Esophagus (tissue), 2 donors: ENCODE measurements around the gene TMEM165. TPM values are rescaled to one million over a fixed set of nuclear protein-coding genes. Genes with fewer than 3 reads are reported as not detected.

Source experiments
- H3K27ac ChIP-seq, 2 donors: one replicate each; pipeline ENCODE4 v1.5.1; 2013; ENCODE audit warnings: low read depth in 2 of 2, mild to moderate bottlenecking in 2 of 2, inconsistent platforms in 1 of 2, low read length in 1 of 2, moderate library complexity in 1 of 2
- H3K27me3 ChIP-seq, 2 donors: one replicate each; pipeline ENCODE4 v1.6.1; 2013; ENCODE audit warnings: low read length in 2 of 2, control low read depth in 1 of 2, mild to moderate bottlenecking in 1 of 2; ENCODE audit not compliant: insufficient read depth in 2 of 2, control insufficient read depth in 1 of 2
- H3K36me3 ChIP-seq, 2 donors: one replicate each; pipeline ENCODE4 v1.6.1; 2013; ENCODE audit warnings: low read length in 1 of 2; ENCODE audit not compliant: control insufficient read depth in 2 of 2, insufficient read depth in 2 of 2
- H3K4me1 ChIP-seq, 2 donors: one replicate each; pipeline ENCODE4 v1.6.1; 2013; ENCODE audit warnings: low read length in 1 of 2; ENCODE audit not compliant: control insufficient read depth in 2 of 2, insufficient read depth in 2 of 2
- H3K4me3 ChIP-seq, 2 donors: one replicate each; pipeline ENCODE4 v1.5.1; 2013; ENCODE audit warnings: low read length in 2 of 2, mild to moderate bottlenecking in 2 of 2, low read depth in 1 of 2, moderate library complexity in 1 of 2
- H3K9me3 ChIP-seq, 2 donors: one replicate each; pipeline ENCODE4 v1.6.1; 2013; ENCODE audit warnings: mild to moderate bottlenecking in 2 of 2, low read depth in 1 of 2, low read length in 1 of 2, moderate library complexity in 1 of 2; ENCODE audit not compliant: control insufficient read depth in 2 of 2, insufficient read depth in 1 of 2
- WGBS, 2 donors: extraction: QIAGEN DNeasy Blood & Tissue Kit; methylation state at CpG; one replicate each; pipeline ENCODE4 v1.1.7; 2013; 5-methylcytosine and 5-hydroxymethylcytosine counted together
- polyA plus RNA-seq, 2 donors: library from polyadenylated mRNA; stranded (reverse); fragments of 200-250 nt; gene quantifications; one replicate each; pipeline ENCODE4 v1.2.3, GENCODE V29; 2013
- donor health status: healthy with polysubstance abuse.
- donor health status: Bipolar disorder and iron deficiency.

TMEM165 gene
- polyA plus RNA-seq, 2 donors = 66.3 to 84.6 TPM

- Histone ChIP-seq H3K9me3 (no peaks in the 10 kb centered on the region), H3K4me3 (no peak overlapping the region), H3K27me3 (no peaks in the 10 kb centered on the region), H3K4me1 (no peaks in the 10 kb centered on the region), H3K36me3 (peaks cover 6 to 10% of the 10 kb centered on the region in 2 donors), H3K27ac (no peak overlapping the region)
- 80 to 82% methylated on average over 3 of the region's 3 CpGs for WGBS, 2 donors
These were observed 20.4 kb downstream of the TMEM165 start for GRCh38 chr4:55416176-55416575.

- no peaks in the 10 kb centered on the region for H3K27me3 ChIP-seq
- H3K27ac ChIP-seq = no peak overlapping the region
- no peaks in the 10 kb centered on the region for H3K4me1 ChIP-seq
- H3K4me3 ChIP-seq = no peak overlapping the region
- WGBS, 2 donors = 79 to 86% methylated on average over 3 of the region's 3 CpGs
- peaks cover 3 to 19% of the 10 kb centered on the region in 2 donors for H3K36me3 ChIP-seq
- H3K9me3 ChIP-seq = no peaks in the 10 kb centered on the region
These were observed 29.0 kb downstream of the TMEM165 start for GRCh38 chr4:55424791-55425190.

GRCh38 chr4:55431710-55432336 is 36.1 kb downstream of the TMEM165 start:
- H3K27ac ChIP-seq = no peak overlapping the region
- no peaks in the 10 kb centered on the region for H3K9me3 ChIP-seq
- H3K4me3 ChIP-seq = no peak overlapping the region
- no peaks in the 10 kb centered on the region for H3K27me3 ChIP-seq
- H3K36me3 ChIP-seq = peaks cover 0 to 7% of the 10 kb centered on the region in 2 donors
- H3K4me1 ChIP-seq = peaks cover 0 to 2% of the 10 kb centered on the region in 2 donors
- 73 to 81% methylated on average over 6 of the region's 6 CpGs for WGBS, 2 donors

- WGBS, 2 donors = 46 to 49% methylated on average over 3 of the region's 3 CpGs
- H3K36me3 ChIP-seq = peaks cover 2 to 7% of the 10 kb centered on the region in 2 donors
- H3K27ac ChIP-seq = peak overlapping the region; percentile 12 to 14
- H3K9me3 ChIP-seq = no peaks in the 10 kb centered on the region
- peaks cover 0 to 2% of the 10 kb centered on the region in 2 donors for H3K4me1 ChIP-seq
- H3K4me3 ChIP-seq = no peak overlapping the region
- H3K27me3 ChIP-seq = no peaks in the 10 kb centered on the region
These were observed 39.5 kb downstream of the TMEM165 start for GRCh38 chr4:55435141-55435841.

GRCh38 chr4:55437356-55437796 is 41.6 kb downstream of the TMEM165 start:
- Histone ChIP-seq H3K4me1 (peaks cover 0 to 2% of the 10 kb centered on the region in 2 donors), H3K27ac (no peak overlapping the region), H3K4me3 (no peak overlapping the region), H3K9me3 (no peaks in the 10 kb centered on the region), H3K36me3 (peaks cover 3 to 7% of the 10 kb centered on the region in 2 donors), H3K27me3 (no peaks in the 10 kb centered on the region)
- WGBS, 2 donors = 74 to 79% methylated on average over 5 of the region's 5 CpGs

GRCh38 chr4:55437823-55438222 is 42.1 kb downstream of the TMEM165 start:
- Histone ChIP-seq H3K9me3 (no peaks in the 10 kb centered on the region), H3K27me3 (no peaks in the 10 kb centered on the region), H3K4me3 (no peak overlapping the region), H3K27ac (no peak overlapping the region), H3K36me3 (peaks cover 4 to 7% of the 10 kb centered on the region in 2 donors), H3K4me1 (peaks cover 0 to 2% of the 10 kb centered on the region in 2 donors)
- WGBS, 2 donors = 74 to 90% methylated on average over 3 of the region's 3 CpGs

- peaks cover 0 to 2% of the 10 kb centered on the region in 2 donors for H3K4me1 ChIP-seq
- no peak overlapping the region for H3K27ac ChIP-seq
- H3K4me3 ChIP-seq = no peak overlapping the region
- no peaks in the 10 kb centered on the region for H3K9me3 ChIP-seq
- H3K36me3 ChIP-seq = peaks cover 4 to 7% of the 10 kb centered on the region in 2 donors
- no peaks in the 10 kb centered on the region for H3K27me3 ChIP-seq
- 75 to 97% methylated on average over 2 of the region's 2 CpGs for WGBS, 2 donors
These were observed 42.6 kb downstream of the TMEM165 start for GRCh38 chr4:55438314-55438713.

GRCh38 chr4:55439023-55439422 is 43.3 kb downstream of the TMEM165 start:
- Histone ChIP-seq H3K27ac (no peak overlapping the region), H3K36me3 (peaks cover 4 to 7% of the 10 kb centered on the region in 2 donors)

GRCh38 chr4:55440786-55441185 is 45.0 kb downstream of the TMEM165 start:
- H3K4me3 ChIP-seq = no peak overlapping the region
- H3K27ac ChIP-seq = no peak overlapping the region
- no peaks in the 10 kb centered on the region for H3K4me1 ChIP-seq
- no peaks in the 10 kb centered on the region for H3K27me3 ChIP-seq
- peaks cover 4% of the 10 kb centered on the region in 2 donors for H3K36me3 ChIP-seq
- 93 to 94% methylated on average over 2 of the region's 2 CpGs for WGBS, 2 donors
- no peaks in the 10 kb centered on the region for H3K9me3 ChIP-seq

More at GRCh38 chr4:55439023-55439422, 43.3 kb downstream of the TMEM165 start:
- Histone ChIP-seq H3K4me1 (peaks cover 0 to 2% of the 10 kb centered on the region in 2 donors), H3K9me3 (no peaks in the 10 kb centered on the region), H3K27me3 (no peaks in the 10 kb centered on the region), H3K4me3 (no peak overlapping the region)
